CD4-positive, alpha-beta T cell treated with Interleukin-6 for 4 hours (primary cell): Measurements from ENCODE around the gene DDR1.
"Not testable (repeated sequence)": the region's sequence is repeated elsewhere in the genome, so short reads cannot be mapped to it uniquely, and the experiment has no call there.

ENCODE experiments used
- DNase-seq: peaks from one replicate; pipeline ENCODE4 v3.0.0-alpha.2; 2020; ENCODE audit warnings: mixed read lengths

Gene DDR1

GRCh38 chr6:30894935-30895334 lies 10.6 kb downstream of the DDR1 start:
- DNase-seq: no peak

- no peak for DNase-seq
Observed at GRCh38 chr6:30895343-30895742, 11.0 kb downstream of the DDR1 start.

GRCh38 chr6:30896541-30896940 lies 12.2 kb downstream of the DDR1 start:
- no peak for DNase-seq

GRCh38 chr6:30897882-30898281 lies 13.6 kb downstream of the DDR1 start:
- no peak for DNase-seq

- DNase-seq: no peak
Observed at GRCh38 chr6:30898750-30899360, 14.5 kb downstream of the DDR1 start.

GRCh38 chr6:30900863-30901417 lies 16.6 kb downstream of the DDR1 start:
- no peak for DNase-seq

- DNase-seq: no peak
Observed at GRCh38 chr6:30901436-30901835, 17.1 kb downstream of the DDR1 start.

GRCh38 chr6:30902196-30902595 lies 17.9 kb downstream of the DDR1 start:
- not testable (repeated sequence) for DNase-seq

- DNase-seq: no peak
Observed at GRCh38 chr6:30902709-30903108, 18.4 kb downstream of the DDR1 start.

- DNase-seq: no peak
Observed at GRCh38 chr6:30903236-30903635, 18.9 kb downstream of the DDR1 start.

- not testable (repeated sequence) for DNase-seq
Observed at GRCh38 chr6:30907290-30907757, 23.0 kb downstream of the DDR1 start.

- DNase-seq: peak; percentile 95
Observed at GRCh38 chr6:30907758-30908591, 23.7 kb downstream of the DDR1 start, which contains the start of gene GTF2H4. Gene GTF2H4 (plus strand): TSS chr6:30908207.

GRCh38 chr6:30908700-30909099 lies 24.4 kb downstream of the DDR1 start:
- DNase-seq: no peak

GRCh38 chr6:30910473-30910872 lies 26.2 kb downstream of the DDR1 start:
- DNase-seq: not testable (repeated sequence)

GRCh38 chr6:30912746-30913520 lies 28.6 kb downstream of the DDR1 start:
- no peak for DNase-seq

GRCh38 chr6:30913721-30914075 lies 29.4 kb downstream of the DDR1 start:
- DNase-seq: no peak

GRCh38 chr6:30914076-30914853 lies 29.9 kb downstream of the DDR1 start, which contains the start of gene VARS2:
Gene VARS2 (plus strand): TSS chr6:30914238. CDS start chr6:30914837, 599 bp downstream.
- peak; percentile 84 for DNase-seq

GRCh38 chr6:30914854-30915590 lies 30.7 kb downstream of the DDR1 start:
- no peak for DNase-seq

- DNase-seq: peak; percentile 20
Observed at GRCh38 chr6:30915591-30915946, 31.2 kb downstream of the DDR1 start.

GRCh38 chr6:30917041-30917440 lies 32.7 kb downstream of the DDR1 start:
- no peak for DNase-seq

- no peak for DNase-seq
Observed at GRCh38 chr6:30917487-30917886, 33.2 kb downstream of the DDR1 start.

GRCh38 chr6:30918670-30919069 lies 34.4 kb downstream of the DDR1 start:
- DNase-seq: no peak
